C1 segment of cervical spinal cord (tissue), 14 donors: ENCODE measurements around the gene TMED3.
"Not testable (repeated sequence)": the region's sequence is repeated elsewhere in the genome, so short reads cannot be mapped to it uniquely, and the experiment has no call there.

ENCODE experiments used
- DNase-seq, 14 donors: peaks; one replicate each; lab custom pipeline; 2025; lab: John Stamatoyannopoulos, UW

The TMED3 gene

GRCh38 chr15:79316864-79317263 lies 6.0 kb downstream of the TMED3 start:
- DNase-seq: no peak

GRCh38 chr15:79319973-79320372 lies 9.1 kb downstream of the TMED3 start:
- not testable (repeated sequence) for DNase-seq

- DNase-seq: no peak
These were observed 11.0 kb downstream of the TMED3 start for GRCh38 chr15:79321876-79322275.

GRCh38 chr15:79322306-79322705 lies 11.4 kb downstream of the TMED3 start:
- DNase-seq: no peak

- DNase-seq: no peak
These were observed 12.0 kb downstream of the TMED3 start for GRCh38 chr15:79322945-79323344.

- no peak for DNase-seq
These were observed 18.3 kb downstream of the TMED3 start for GRCh38 chr15:79329171-79329611.

- DNase-seq: no peak
These were observed 22.1 kb downstream of the TMED3 start for GRCh38 chr15:79332824-79333510.

GRCh38 chr15:79337591-79337990 lies 26.7 kb downstream of the TMED3 start:
- no peak for DNase-seq

GRCh38 chr15:79339588-79340314 lies 28.8 kb downstream of the TMED3 start:
- DNase-seq: peak in 1 of 14 donors; percentile 30

- DNase-seq: no peak
These were observed 29.3 kb downstream of the TMED3 start for GRCh38 chr15:79340315-79340602.

- peak in 1 of 14 donors; percentile 21 for DNase-seq
These were observed 30.5 kb downstream of the TMED3 start for GRCh38 chr15:79341396-79341795.

GRCh38 chr15:79349525-79349924 lies 38.6 kb downstream of the TMED3 start:
- no peak for DNase-seq

GRCh38 chr15:79352206-79352605 lies 41.3 kb downstream of the TMED3 start:
- DNase-seq: no peak

- no peak for DNase-seq
These were observed 46.7 kb downstream of the TMED3 start for GRCh38 chr15:79357566-79357965.

GRCh38 chr15:79358069-79358468 lies 47.2 kb downstream of the TMED3 start:
- no peak for DNase-seq

- no peak for DNase-seq
These were observed 53.8 kb downstream of the TMED3 start for GRCh38 chr15:79364571-79365240.

GRCh38 chr15:79365765-79366164 lies 54.9 kb downstream of the TMED3 start:
- no peak for DNase-seq

GRCh38 chr15:79366691-79367090 lies 55.8 kb downstream of the TMED3 start:
- no peak for DNase-seq

- DNase-seq: no peak
These were observed 59.8 kb downstream of the TMED3 start for GRCh38 chr15:79370716-79371115.

GRCh38 chr15:79371591-79371990 lies 60.7 kb downstream of the TMED3 start:
- DNase-seq: no peak

- DNase-seq: no peak
These were observed 61.5 kb downstream of the TMED3 start for GRCh38 chr15:79372428-79372827.
